H1 (cell line): Measurements from ENCODE around the gene COTL1. TPM values are rescaled to one million over a fixed set of nuclear protein-coding genes. Genes with fewer than 3 reads are reported as not detected.

ENCODE experiments used
- CREB1 ChIP-seq: IDR thresholded peaks from 2 replicates; pipeline ENCODE4 v1.6.1; 2012; ENCODE audit warnings: inconsistent platforms
- EGR1 ChIP-seq: IDR thresholded peaks from 2 replicates; pipeline ENCODE4 v1.6.1; 2011; ENCODE audit warnings: low read depth, low read length, borderline replicate concordance
- EP300 ChIP-seq, 2 experiments: IDR thresholded peaks; 1 replicate in 1 of 2; 2 replicates in 1 of 2; pipeline ENCODE4 v1.6.1; 2011 to 2012; ENCODE audit warnings: low read depth in 2 of 2, low read length in 2 of 2, mild to moderate bottlenecking in 2 of 2, borderline replicate concordance in 1 of 2, inconsistent platforms in 1 of 2, moderate library complexity in 1 of 2
- MAFK ChIP-seq: IDR thresholded peaks from 2 replicates; pipeline ENCODE4 v1.6.1; 2012; ENCODE audit warnings: low read depth, mild to moderate bottlenecking, improper control_type of control experiment, low read length
- POLR2A ChIP-seq, 2 experiments: IDR thresholded peaks; 1 replicate in 1 of 2; 2 replicates in 1 of 2; pipeline ENCODE4 v1.6.1; 2011; ENCODE audit warnings: low read depth in 2 of 2, low read length in 2 of 2, mild to moderate bottlenecking in 2 of 2; ENCODE audit errors: control extremely low read depth in 1 of 2
- SP2 ChIP-seq: IDR thresholded peaks from 2 replicates; pipeline ENCODE4 v1.6.1; 2012; ENCODE audit warnings: mild to moderate bottlenecking, low read length, inconsistent platforms
- SP4 ChIP-seq: IDR thresholded peaks from 2 replicates; pipeline ENCODE4 v1.6.1; 2012; ENCODE audit warnings: low read length, inconsistent platforms
- TAF1 ChIP-seq: IDR thresholded peaks from 2 replicates; pipeline ENCODE4 v1.6.1; 2011; ENCODE audit warnings: mild to moderate bottlenecking, low read depth, low read length
- polyA plus RNA-seq, 7 experiments: library from polyadenylated mRNA; depleted of rRNA in 3 of 7; stranded (reverse) in 5 of 7; unstranded in 2 of 7; fragments of >200 nt in 5 of 7; fragments of 200-250 nt in 2 of 7; gene quantifications; 1 replicate in 5 of 7; 2 replicates in 1 of 7; 4 replicates in 1 of 7; pipeline versions ENCODE4 v1.2.1 to v1.2.3, GENCODE V29; 2011 to 2013; ENCODE audit warnings: missing spikeins in 2 of 7, mixed read lengths in 2 of 7
- total RNA-seq: library from RNA; stranded (reverse); fragmentation: NEBNext Ultra II Directional; extraction: Animal tissue kit (Norgen Biotek cat#: 25700); gene quantifications from 2 replicates; pipeline ENCODE4 v1.2.1, GENCODE V29; 2021
- TF ChIP-seq, protein P1 (sequence below): IDR thresholded peaks from 2 replicates; pipeline ENCODE4 v1.6.1; 2012; ENCODE audit warnings: low read length, inconsistent platforms

COTL1 gene
- total and polyA plus RNA-seq, 2 of the 8 experiments (the other 6 are each of a cell fraction or from before 2014, with no cell fraction given) = 59.2 to 183 TPM

DNA sequence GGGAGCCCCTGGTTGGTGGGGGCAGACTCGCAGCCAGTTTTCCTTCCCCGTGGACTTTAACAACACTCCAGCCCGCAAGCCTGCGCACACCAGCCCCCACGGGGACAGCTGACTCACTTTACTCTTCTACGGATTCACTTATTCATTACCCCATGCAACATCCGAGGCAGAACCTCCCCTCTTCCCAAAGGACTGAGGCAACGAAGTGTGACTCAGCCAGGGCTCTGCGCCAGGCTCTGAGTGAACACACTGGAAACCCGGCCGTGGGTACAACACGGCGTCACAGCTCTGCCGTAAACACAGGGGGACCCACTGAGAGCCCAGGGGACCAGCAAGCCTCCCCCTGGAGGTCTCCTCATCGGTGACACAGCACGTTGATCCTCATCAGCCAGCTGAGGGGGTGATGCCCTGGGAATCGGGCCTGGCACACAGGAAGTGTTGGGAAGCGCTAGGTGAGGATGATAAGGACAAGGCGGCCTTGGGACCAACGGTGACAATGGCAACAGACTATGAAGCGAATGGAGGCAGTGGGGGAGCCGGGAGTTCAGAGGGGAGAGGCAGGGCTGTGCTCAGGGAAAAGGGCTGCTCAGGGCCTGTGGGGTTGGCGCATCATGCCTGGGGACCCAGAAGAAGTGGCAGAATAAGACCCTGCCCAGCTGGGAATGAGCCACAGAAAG is 14.6 kb downstream of the COTL1 start (continued):
- TF ChIP-seq CREB1 (no peak), EP300 (IDR thresholded peaks at IDR 0.05; ENCODE audit: borderline replicate concordance in 1 of 2, low read depth in 2 of 2, low read length in 2 of 2) (no peak), MAFK (no peak), SP2 (no peak), SP4 (no peak), TAF1 (no peak), POLR2A (IDR thresholded peaks at IDR 0.05; ENCODE audit: control extremely low read depth in 1 of 2, low read depth in 2 of 2, low read length in 2 of 2) (no peak), EGR1 (no peak)
- TF ChIP-seq, protein P1, sequence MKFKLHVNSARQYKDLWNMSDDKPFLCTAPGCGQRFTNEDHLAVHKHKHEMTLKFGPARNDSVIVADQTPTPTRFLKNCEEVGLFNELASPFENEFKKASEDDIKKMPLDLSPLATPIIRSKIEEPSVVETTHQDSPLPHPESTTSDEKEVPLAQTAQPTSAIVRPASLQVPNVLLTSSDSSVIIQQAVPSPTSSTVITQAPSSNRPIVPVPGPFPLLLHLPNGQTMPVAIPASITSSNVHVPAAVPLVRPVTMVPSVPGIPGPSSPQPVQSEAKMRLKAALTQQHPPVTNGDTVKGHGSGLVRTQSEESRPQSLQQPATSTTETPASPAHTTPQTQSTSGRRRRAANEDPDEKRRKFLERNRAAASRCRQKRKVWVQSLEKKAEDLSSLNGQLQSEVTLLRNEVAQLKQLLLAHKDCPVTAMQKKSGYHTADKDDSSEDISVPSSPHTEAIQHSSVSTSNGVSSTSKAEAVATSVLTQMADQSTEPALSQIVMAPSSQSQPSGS = no peak
